Hepatocyte (in vitro differentiated cells): ENCODE measurements around the gene IQCF6.

Source experiments
- EZH2 ChIP-seq: fragments of 200-600 bp; sonication (generic); IDR thresholded peaks from 2 replicates; pipeline ENCODE4 v1.6.1; 2016; ENCODE audit warnings: antibody characterized with exemption, mild to moderate bottlenecking, borderline replicate concordance
- EZH2phosphoT487 ChIP-seq: fragments of 200-600 bp; sonication (generic); IDR thresholded peaks from one replicate; pipeline ENCODE4 v1.6.1; 2018; ENCODE audit warnings: antibody characterized with exemption, mild to moderate bottlenecking, low read depth, moderate library complexity; ENCODE audit not compliant: unreplicated experiment, severe bottlenecking
- TF ChIP-seq, protein P1 (sequence below): fragments of 200-600 bp; sonication (generic); IDR thresholded peaks from 2 replicates; pipeline ENCODE4 v1.5.1; 2016; ENCODE audit warnings: antibody characterized with exemption, mild to moderate bottlenecking; ENCODE audit not compliant: poor library complexity

DNA sequence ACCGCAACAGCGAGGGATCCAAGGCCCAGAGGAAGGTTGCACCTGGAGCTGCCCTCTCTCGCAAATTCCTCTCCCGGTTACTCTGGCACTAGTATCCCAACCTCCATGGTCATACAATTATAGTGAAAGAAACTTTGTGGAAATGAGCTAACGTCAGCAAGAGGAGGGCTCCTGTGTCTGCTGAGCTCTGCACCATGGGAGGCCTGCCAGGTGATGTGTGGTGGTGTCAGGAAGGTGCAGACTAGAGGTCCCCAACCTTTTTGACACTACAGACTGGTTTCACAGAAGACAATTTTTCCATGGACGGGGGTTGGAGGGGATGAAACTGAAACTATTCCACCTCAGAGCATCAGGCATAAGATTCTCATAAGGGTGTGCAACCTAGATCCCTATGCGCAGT, 13.2 kb upstream of the IQCF6 start:
- TF ChIP-seq, protein P1, sequence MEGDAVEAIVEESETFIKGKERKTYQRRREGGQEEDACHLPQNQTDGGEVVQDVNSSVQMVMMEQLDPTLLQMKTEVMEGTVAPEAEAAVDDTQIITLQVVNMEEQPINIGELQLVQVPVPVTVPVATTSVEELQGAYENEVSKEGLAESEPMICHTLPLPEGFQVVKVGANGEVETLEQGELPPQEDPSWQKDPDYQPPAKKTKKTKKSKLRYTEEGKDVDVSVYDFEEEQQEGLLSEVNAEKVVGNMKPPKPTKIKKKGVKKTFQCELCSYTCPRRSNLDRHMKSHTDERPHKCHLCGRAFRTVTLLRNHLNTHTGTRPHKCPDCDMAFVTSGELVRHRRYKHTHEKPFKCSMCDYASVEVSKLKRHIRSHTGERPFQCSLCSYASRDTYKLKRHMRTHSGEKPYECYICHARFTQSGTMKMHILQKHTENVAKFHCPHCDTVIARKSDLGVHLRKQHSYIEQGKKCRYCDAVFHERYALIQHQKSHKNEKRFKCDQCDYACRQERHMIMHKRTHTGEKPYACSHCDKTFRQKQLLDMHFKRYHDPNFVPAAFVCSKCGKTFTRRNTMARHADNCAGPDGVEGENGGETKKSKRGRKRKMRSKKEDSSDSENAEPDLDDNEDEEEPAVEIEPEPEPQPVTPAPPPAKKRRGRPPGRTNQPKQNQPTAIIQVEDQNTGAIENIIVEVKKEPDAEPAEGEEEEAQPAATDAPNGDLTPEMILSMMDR: no peak
- TF ChIP-seq EZH2 (no peak), EZH2phosphoT487 (no peak)
